Hematopoietic multipotent progenitor cell treated with erythropoietin and hydrocortisone succinate and interleukin-3 and kit ligand, for 8 days (in vitro differentiated cells): ENCODE data around the gene BUB3.

ENCODE experiments used
- DNase-seq: peaks from one replicate; pipeline ENCODE4 v3.0.0-alpha.2; 2015

The BUB3 gene

GRCh38 chr10:123205041-123205440 is 50.8 kb downstream of the BUB3 start:
- DNase-seq, result no peak

GRCh38 chr10:123212063-123212462 is 57.9 kb downstream of the BUB3 start:
- DNase-seq, result no peak

- DNase-seq, result no peak
Measured at GRCh38 chr10:123212640-123213039, 58.4 kb downstream of the BUB3 start.

- DNase-seq, result no peak
Measured at GRCh38 chr10:123213192-123213591, 59.0 kb downstream of the BUB3 start.
